Psoas muscle (tissue), 8 donors: ENCODE measurements around the gene SLC16A9. TPM values are rescaled to one million over a fixed set of nuclear protein-coding genes. Genes with fewer than 3 reads are reported as not detected.

Experiments used
- ATAC-seq, 4 donors: fragments of 200-7000 bp; cut with Tn5 transposase; one replicate each; pipeline ENCODE4 v1.9.1; 2020; ENCODE audit warnings: moderate library complexity in 3 of 4, mild to moderate bottlenecking in 2 of 4
- DNase-seq, 2 donors: peaks; one replicate each; pipeline ENCODE4 v3.0.0-alpha.2; 2020
- H3K27ac ChIP-seq: fragments of 200-600 bp; one replicate; pipeline ENCODE4 v1.8.0; 2022
- H3K27me3 ChIP-seq, 3 donors: fragments of 200-600 bp in 1 of 3; one replicate each; pipeline versions ENCODE4 v1.6.1 to v1.8.0; 2013 to 2022; ENCODE audit warnings: low read length in 2 of 3, mild to moderate bottlenecking in 2 of 3, moderate library complexity in 1 of 3; ENCODE audit not compliant: insufficient read depth in 3 of 3
- H3K36me3 ChIP-seq, 2 donors: fragments of 200-600 bp in 1 of 2; one replicate each; pipeline versions ENCODE4 v1.6.1 to v1.8.0; 2013 to 2022; ENCODE audit warnings: low read depth in 1 of 2, mild to moderate bottlenecking in 1 of 2, moderate library complexity in 1 of 2; ENCODE audit not compliant: insufficient read depth in 1 of 2
- H3K4me1 ChIP-seq: fragments of 200-600 bp; one replicate; pipeline ENCODE4 v1.8.0; 2022
- H3K4me3 ChIP-seq: fragments of 200-600 bp; one replicate; pipeline ENCODE4 v1.8.0; 2022; ENCODE audit warnings: mild to moderate bottlenecking
- H3K9me3 ChIP-seq: fragments of 200-600 bp; one replicate; pipeline ENCODE4 v1.8.0; 2022
- WGBS, 3 donors: extraction: QIAGEN DNeasy Blood & Tissue Kit; methylation state at CpG; one replicate each; pipeline versions ENCODE4 v1.1.6 to v1.1.7; 2013; 5-methylcytosine and 5-hydroxymethylcytosine counted together
- intact Hi-C, 2 donors: fragments of 100-400 bp; cut with DNase I; formaldehyde crosslinking; loops; one replicate each; pipeline versions ENCODE4 v1.11.0 to v1.14.2; 2022
- polyA plus RNA-seq, 3 donors: library from polyadenylated mRNA; stranded (reverse); fragments of 200-250 nt; gene quantifications; one replicate each; pipeline ENCODE4 v1.2.3, GENCODE V29; 2013
- total RNA-seq, 4 donors: library from RNA; stranded (reverse); fragmentation: NEBNext Ultra II Directional in 2 of 4; extraction: Animal tissue kit (Norgen Biotek cat#: 25700) in 2 of 4; gene quantifications; one replicate each; pipeline versions ENCODE4 v1.2.1 to v1.2.4, GENCODE V29; 2021 to 2023
- TF ChIP-seq, protein P1 (sequence below): fragments of 200-600 bp; IDR thresholded peaks from one replicate; pipeline ENCODE4 v1.8.0; 2022; ENCODE audit warnings: antibody characterized with exemption
- donor health status: healthy with polysubstance abuse.
- donor health status: DM: no; HTN: no; CAD: no; lungs with moderate emphysema.
- donor health status: Bipolar disorder and iron deficiency.
- donor health status: healthy.
- donor health status: DM: yes; HTN: yes; CAD: no.
- donor health status: DM: no; HTN: no; CAD: no.
- donor health status: DM: no; HTN: no; CAD: no.
- donor health status: DM: yes; HTN: yes; CAD: no.

Gene SLC16A9
- total and polyA plus RNA-seq, 7 donors = 0.01 to 3.1 (median 0.84) TPM

DNA sequence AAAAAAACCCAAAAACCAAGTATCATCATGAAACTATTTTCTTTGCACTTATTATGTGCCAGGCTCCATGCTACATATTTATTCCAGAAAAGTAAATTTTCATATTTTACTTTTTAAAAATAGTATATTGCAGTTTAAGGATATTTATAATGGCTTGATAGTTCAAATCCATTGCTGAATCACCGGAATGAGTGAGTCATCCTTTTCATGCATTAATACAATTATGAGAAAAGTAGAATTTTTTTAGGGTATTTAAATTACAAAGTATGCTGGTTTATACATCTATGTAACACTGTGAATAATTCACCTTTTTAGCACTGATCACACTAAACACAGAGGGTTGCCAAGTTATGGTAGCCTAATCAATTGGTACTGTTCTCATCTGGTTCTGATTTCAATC lies 54.3 kb downstream of the SLC16A9 start:
- H3K27me3 ChIP-seq = no peaks in the 10 kb centered on the region
- no peak for DNase-seq
- ATAC-seq = no peak
- no peaks in the 10 kb centered on the region for H3K9me3 ChIP-seq
- H3K36me3 ChIP-seq = no peaks in the 10 kb centered on the region
- H3K27ac ChIP-seq = no peak overlapping the region
- no peak overlapping the region for H3K4me3 ChIP-seq
- intact Hi-C loops = no loop called here
- TF ChIP-seq, protein P1, sequence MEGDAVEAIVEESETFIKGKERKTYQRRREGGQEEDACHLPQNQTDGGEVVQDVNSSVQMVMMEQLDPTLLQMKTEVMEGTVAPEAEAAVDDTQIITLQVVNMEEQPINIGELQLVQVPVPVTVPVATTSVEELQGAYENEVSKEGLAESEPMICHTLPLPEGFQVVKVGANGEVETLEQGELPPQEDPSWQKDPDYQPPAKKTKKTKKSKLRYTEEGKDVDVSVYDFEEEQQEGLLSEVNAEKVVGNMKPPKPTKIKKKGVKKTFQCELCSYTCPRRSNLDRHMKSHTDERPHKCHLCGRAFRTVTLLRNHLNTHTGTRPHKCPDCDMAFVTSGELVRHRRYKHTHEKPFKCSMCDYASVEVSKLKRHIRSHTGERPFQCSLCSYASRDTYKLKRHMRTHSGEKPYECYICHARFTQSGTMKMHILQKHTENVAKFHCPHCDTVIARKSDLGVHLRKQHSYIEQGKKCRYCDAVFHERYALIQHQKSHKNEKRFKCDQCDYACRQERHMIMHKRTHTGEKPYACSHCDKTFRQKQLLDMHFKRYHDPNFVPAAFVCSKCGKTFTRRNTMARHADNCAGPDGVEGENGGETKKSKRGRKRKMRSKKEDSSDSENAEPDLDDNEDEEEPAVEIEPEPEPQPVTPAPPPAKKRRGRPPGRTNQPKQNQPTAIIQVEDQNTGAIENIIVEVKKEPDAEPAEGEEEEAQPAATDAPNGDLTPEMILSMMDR = no peak
- WGBS, 3 donors = 69 to 83% (median 80%) methylated on average over 1 of the region's 1 CpG
- peaks cover 2% of the 10 kb centered on the region for H3K4me1 ChIP-seq

DNA sequence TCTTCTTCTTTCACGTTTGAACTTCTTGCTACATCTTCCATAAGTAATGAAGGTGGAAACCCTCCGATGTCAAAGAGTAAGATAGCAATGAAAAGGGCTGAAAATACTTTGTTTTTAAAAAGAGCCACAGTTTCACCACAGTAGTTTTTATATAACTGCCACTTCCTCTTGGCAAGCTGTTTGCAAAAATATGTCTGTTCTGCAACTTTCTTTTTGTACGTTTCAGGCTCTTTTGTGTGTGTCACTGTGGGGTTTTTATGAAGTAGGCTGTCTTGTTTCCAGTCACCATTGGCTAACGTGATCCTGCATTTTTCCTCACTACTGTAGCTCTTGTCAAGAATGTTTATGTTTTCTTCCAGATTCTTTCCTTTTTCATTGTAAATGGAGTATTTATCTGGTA lies 55.6 kb downstream of the SLC16A9 start:
- H3K27ac ChIP-seq = no peak overlapping the region
- H3K27me3 ChIP-seq = no peaks in the 10 kb centered on the region
- peaks cover 15% of the 10 kb centered on the region for H3K4me1 ChIP-seq
- no peak overlapping the region for H3K4me3 ChIP-seq
- WGBS, 3 donors = 59 to 71% (median 62%) methylated on average over 4 of the region's 4 CpGs
- no peaks in the 10 kb centered on the region for H3K36me3 ChIP-seq
- no peaks in the 10 kb centered on the region for H3K9me3 ChIP-seq
- TF ChIP-seq, protein P1 = no peak
- no peak for ATAC-seq
- DNase-seq = no peak
- intact Hi-C loops = no loop called here

DNA sequence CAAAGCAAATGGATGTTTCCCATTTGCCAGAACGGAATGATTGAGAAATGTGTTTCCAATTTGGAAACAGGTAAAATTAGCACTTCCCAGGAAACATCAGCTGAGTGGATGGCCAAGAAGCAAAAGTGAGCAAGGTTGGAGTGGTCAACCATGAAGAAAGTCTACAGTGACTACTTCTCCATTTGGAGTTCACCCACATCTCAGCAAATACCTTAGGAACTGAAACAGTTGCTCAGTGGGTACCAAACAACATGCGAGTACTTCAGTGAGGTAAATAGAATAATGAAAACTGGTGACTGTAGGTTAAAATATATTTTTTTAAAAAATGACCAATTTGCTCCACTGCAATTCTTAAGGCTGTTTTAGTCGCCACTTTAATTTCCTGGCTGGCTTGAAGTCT lies 57.7 kb downstream of the SLC16A9 start:
- no peak for ATAC-seq
- intact Hi-C loops = no loop called here
- peaks cover 22% of the 10 kb centered on the region for H3K4me1 ChIP-seq

DNA sequence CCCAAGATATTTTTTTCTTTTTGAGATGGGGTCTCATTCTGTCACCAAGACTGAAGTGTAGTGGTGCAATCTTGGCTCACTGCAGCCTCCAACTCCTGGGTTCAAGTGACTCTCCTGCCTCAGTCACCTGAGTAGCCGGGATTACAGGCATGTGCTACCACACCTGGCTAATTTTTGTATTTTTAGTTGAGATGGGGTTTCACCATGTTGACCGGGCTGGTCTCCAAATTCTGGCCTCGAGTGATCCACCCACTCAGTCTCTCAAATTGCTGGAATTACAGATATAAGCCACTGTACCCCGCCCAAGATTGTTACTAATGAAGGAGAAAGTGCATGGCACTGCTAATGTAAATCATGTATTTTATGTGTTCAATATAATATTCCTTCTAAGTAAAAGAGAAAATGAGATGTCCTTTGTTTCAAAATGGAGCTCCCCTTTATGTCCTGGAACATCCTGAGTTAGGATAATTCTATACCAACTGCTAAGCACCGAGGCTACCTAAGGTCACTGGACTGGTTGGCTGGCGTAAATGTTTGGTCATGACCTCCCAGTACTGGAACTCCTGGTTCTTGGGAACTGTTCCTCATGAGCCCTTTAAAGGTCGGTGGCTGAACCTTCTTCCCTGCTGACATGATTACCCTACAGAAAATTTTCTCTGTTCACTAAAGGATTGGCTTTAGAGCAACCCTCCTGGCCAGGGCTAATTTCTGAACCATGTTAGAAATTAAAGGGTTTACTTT lies 59.9 kb downstream of the SLC16A9 start:
- H3K27me3 ChIP-seq = no peaks in the 10 kb centered on the region
- intact Hi-C loops = no loop called here
- H3K4me3 ChIP-seq = no peak overlapping the region
- ATAC-seq = peak in 2 of 4 donors; percentile 90 to 91
- DNase-seq = no peak
- no peak overlapping the region for H3K27ac ChIP-seq
- peaks cover 8% of the 10 kb centered on the region for H3K9me3 ChIP-seq
- H3K36me3 ChIP-seq = no peaks in the 10 kb centered on the region
- WGBS, 3 donors = 39 to 62% (median 44%) methylated on average over 7 of the region's 7 CpGs
- TF ChIP-seq, protein P1 = no peak
- H3K4me1 ChIP-seq = peaks cover 22% of the 10 kb centered on the region

More for the DNA sequence above, 57.7 kb downstream of the SLC16A9 start:
- WGBS, 3 donors = 74 to 91% (median 77%) methylated on average over 3 of the region's 3 CpGs
- Histone ChIP-seq H3K27me3 (no peaks in the 10 kb centered on the region), H3K4me3 (no peak overlapping the region), H3K36me3 (no peaks in the 10 kb centered on the region), H3K27ac (no peak overlapping the region), H3K9me3 (no peaks in the 10 kb centered on the region)
- TF ChIP-seq, protein P1 = no peak
- no peak for DNase-seq
